HL-60 (cell line): ENCODE data around the gene FLAD1.

Source experiments
- CTCF ChIP-seq: IDR thresholded peaks from one replicate; pipeline ENCODE4 v1.5.1; 2011; ENCODE audit warnings: low read length, control low read depth, inconsistent platforms; ENCODE audit not compliant: insufficient read depth
- POLR2AphosphoS5 ChIP-seq: IDR thresholded peaks from 2 replicates; pipeline ENCODE4 v1.6.1; 2012; ENCODE audit warnings: low read depth
- REST ChIP-seq: IDR thresholded peaks from 2 replicates; pipeline ENCODE4 v1.6.1; 2012; ENCODE audit warnings: low read depth; ENCODE audit not compliant: insufficient replicate concordance
- SPI1 ChIP-seq: IDR thresholded peaks from 2 replicates; pipeline ENCODE4 v1.6.1; 2012; ENCODE audit warnings: low read depth, mild to moderate bottlenecking, borderline replicate concordance

- TF ChIP-seq CTCF (no peak), POLR2AphosphoS5 (no peak), REST (no peak), SPI1 (no peak)
Observed at GRCh38 chr1:154992721-154993571, 9.8 kb downstream of the FLAD1 start.
